CD14-positive monocyte (primary cell): ENCODE results near the gene CSMD2. TPM values are rescaled to one million over a fixed set of nuclear protein-coding genes. Genes with fewer than 3 reads are reported as not detected.

Experiments
- DNase-seq, 3 donors: peaks; one replicate each; pipeline ENCODE4 v3.0.0-alpha.2; 2011 to 2022
- H2AFZ ChIP-seq: 2 replicates; pipeline ENCODE4 v1.6.0; 2012; ENCODE audit warnings: mild to moderate bottlenecking, low read depth, low read length, inconsistent platforms; ENCODE audit not compliant: insufficient read depth, poor library complexity, severe bottlenecking
- H3K27ac ChIP-seq, 2 donors: 1 replicate in 1 of 2; 2 replicates in 1 of 2; pipeline ENCODE4 v1.5.1; 2012 to 2013; ENCODE audit warnings: low read length in 2 of 2, control low read depth in 1 of 2, inconsistent platforms in 1 of 2, low read depth in 1 of 2, mild to moderate bottlenecking in 1 of 2
- H3K27me3 ChIP-seq, 2 donors: one replicate each; pipeline versions ENCODE4 v1.6.0 to v1.6.1; 2011 to 2013; ENCODE audit warnings: low read length in 2 of 2; ENCODE audit not compliant: control insufficient read depth in 2 of 2, insufficient read depth in 2 of 2
- H3K36me3 ChIP-seq, 2 donors: replicated peaks in 1 of 2; 1 replicate in 1 of 2; 2 replicates in 1 of 2; pipeline versions ENCODE4 v1.5.1 to v1.6.1; 2012 to 2013; ENCODE audit warnings: low read length in 2 of 2, control low read depth in 1 of 2, inconsistent platforms in 1 of 2, mild to moderate bottlenecking in 1 of 2; ENCODE audit not compliant: insufficient read depth in 2 of 2, control insufficient read depth in 1 of 2
- H3K4me1 ChIP-seq, 2 donors: 1 replicate in 1 of 2; 2 replicates in 1 of 2; pipeline versions ENCODE4 v1.5.1 to v1.6.1; 2012 to 2013; ENCODE audit warnings: low read length in 2 of 2, control low read depth in 1 of 2, inconsistent platforms in 1 of 2, mild to moderate bottlenecking in 1 of 2, moderate library complexity in 1 of 2; ENCODE audit not compliant: insufficient read depth in 2 of 2, control insufficient read depth in 1 of 2
- H3K4me2 ChIP-seq: replicated peaks from 2 replicates; pipeline ENCODE3; 2012; ENCODE audit warnings: low read length, moderate library complexity, mild to moderate bottlenecking; ENCODE audit not compliant: poor library complexity, severe bottlenecking; ENCODE audit errors: extremely low read depth
- H3K4me3 ChIP-seq, 3 experiments: fragments of 200-600 bp in 1 of 3; sonication (generic) in 1 of 3; replicated peaks in 1 of 3; 1 replicate in 2 of 3; 2 replicates in 1 of 3; pipeline ENCODE4 v1.5.1; 2011 to 2013; ENCODE audit warnings: low read length in 3 of 3, mild to moderate bottlenecking in 3 of 3, control low read depth in 2 of 3, low read depth in 2 of 3, inconsistent platforms in 1 of 3, moderate library complexity in 1 of 3
- H3K79me2 ChIP-seq: 2 replicates; pipeline ENCODE4 v1.6.0; 2012; ENCODE audit warnings: mild to moderate bottlenecking, control low read depth, inconsistent platforms, low read length, moderate library complexity; ENCODE audit not compliant: insufficient read depth
- H3K9ac ChIP-seq: 2 replicates; pipeline ENCODE4 v1.6.0; 2017; ENCODE audit warnings: low read length, mild to moderate bottlenecking; ENCODE audit not compliant: insufficient read depth, poor library complexity, severe bottlenecking
- H3K9me3 ChIP-seq, 2 donors: replicated peaks in 1 of 2; 1 replicate in 1 of 2; 2 replicates in 1 of 2; pipeline versions ENCODE4 v1.5.1 to v1.6.1; 2012 to 2013; ENCODE audit warnings: low read length in 2 of 2, control low read depth in 1 of 2; ENCODE audit not compliant: control insufficient read depth in 1 of 2, insufficient read depth in 1 of 2
- H4K20me1 ChIP-seq: 2 replicates; pipeline ENCODE4 v1.6.0; 2012; ENCODE audit warnings: mild to moderate bottlenecking, low read length, control low read depth, moderate library complexity; ENCODE audit not compliant: insufficient read depth
- H3K27ac Mint-ChIP-seq, 7 donors: one replicate each; pipeline ENCODE4 v1.8.0; 2020; ENCODE audit warnings: mild to moderate bottlenecking in 7 of 7, mixed read lengths in 7 of 7, moderate library complexity in 6 of 7, inconsistent platforms in 2 of 7
- H3K27me3 Mint-ChIP-seq, 3 donors: one replicate each; pipeline ENCODE4 v1.8.0; 2021 to 2022; ENCODE audit warnings: low read depth in 3 of 3, mild to moderate bottlenecking in 3 of 3, mixed read lengths in 3 of 3, moderate library complexity in 3 of 3, inconsistent platforms in 1 of 3
- H3K36me3 Mint-ChIP-seq, 2 donors: one replicate each; pipeline ENCODE4 v1.8.0; 2020; ENCODE audit warnings: mixed read lengths in 2 of 2, inconsistent platforms in 1 of 2, mild to moderate bottlenecking in 1 of 2
- H3K4me1 Mint-ChIP-seq: one replicate; pipeline ENCODE4 v1.8.0; 2020; ENCODE audit warnings: mild to moderate bottlenecking, mixed read lengths
- H3K4me3 Mint-ChIP-seq, 2 donors: one replicate each; pipeline ENCODE4 v1.8.0; 2020; ENCODE audit warnings: mild to moderate bottlenecking in 2 of 2, mixed read lengths in 2 of 2, moderate library complexity in 1 of 2
- H3K9me3 Mint-ChIP-seq, 7 donors: one replicate each; pipeline ENCODE4 v1.8.0; 2020 to 2022; ENCODE audit warnings: mixed read lengths in 7 of 7, mild to moderate bottlenecking in 6 of 7, moderate library complexity in 6 of 7, inconsistent platforms in 2 of 7
- CTCF ChIP-seq: fragments of 200-600 bp; IDR thresholded peaks from one replicate; pipeline ENCODE4 v1.8.0; 2022; ENCODE audit warnings: antibody characterized with exemption, mild to moderate bottlenecking
- WGBS: methylation state at CpG from one replicate; pipeline ENCODE4 v1.1.5; 2013; ENCODE audit warnings: missing lambda C conversion rate; ENCODE audit not compliant: insufficient coverage; 5-methylcytosine and 5-hydroxymethylcytosine counted together
- intact Hi-C, 2 donors: fragments of 100-400 bp; cut with micrococcal nuclease; formaldehyde crosslinking; loops; one replicate each; pipeline versions ENCODE4 v1.15.0 to v1.15.1; 2023
- polyA plus RNA-seq, 3 donors: library from polyadenylated mRNA; depleted of rRNA in 1 of 3; unstranded in 2 of 3; stranded (reverse) in 1 of 3; fragments of 300-500 nt in 2 of 3; fragments of >200 nt in 1 of 3; fragmentation: Illumina TruSeq in 2 of 3; gene quantifications; 1 replicate in 2 of 3; 2 replicates in 1 of 3; pipeline ENCODE4 v1.2.3, GENCODE V29; 2012 to 2021

Gene CSMD2
- polyA plus RNA-seq, 3 donors: 0.04 TPM; not detected in 2

GRCh38 chr1:33872275-33872674 is 292.8 kb downstream of the CSMD2 start:
- no peaks in the 10 kb centered on the region for H3K4me1 ChIP-seq
- no peaks in the 10 kb centered on the region for H3K36me3 ChIP-seq
- no peak for TF ChIP-seq CTCF
- no peaks in the 10 kb centered on the region for H3K79me2 ChIP-seq
- Mint-ChIP-seq H3K27ac (no peak overlapping the region), H3K27me3 (peaks cover 3 to 5% (median 4%) of the 10 kb centered on the region in 3 donors), H3K4me3 (no peak overlapping the region), H3K36me3 (no peaks in the 10 kb centered on the region), H3K9me3 (peaks cover 0 to 16% (median 1%) of the 10 kb centered on the region in 7 donors), H3K4me1 (no peaks in the 10 kb centered on the region)
- H3K27me3 ChIP-seq: no peaks in the 10 kb centered on the region
- H4K20me1 ChIP-seq: no peaks in the 10 kb centered on the region
- no peak overlapping the region for H3K9ac ChIP-seq
- intact Hi-C loops: no loop called here
- H3K27ac ChIP-seq: no peak overlapping the region
- no peak overlapping the region for H2AFZ ChIP-seq
- no peak overlapping the region for H3K4me3 ChIP-seq
- no peak for DNase-seq
- H3K9me3 ChIP-seq: no peaks in the 10 kb centered on the region
- H3K4me2 ChIP-seq: no peak overlapping the region

- Histone ChIP-seq H3K4me1 (no peaks in the 10 kb centered on the region), H3K27me3 (no peaks in the 10 kb centered on the region), H3K36me3 (no peaks in the 10 kb centered on the region), H3K9me3 (no peaks in the 10 kb centered on the region), H3K27ac (no peak overlapping the region), H3K79me2 (no peaks in the 10 kb centered on the region), H2AFZ (no peak overlapping the region), H3K9ac (no peak overlapping the region), H3K4me3 (no peak overlapping the region), H3K4me2 (no peak overlapping the region), H4K20me1 (no peaks in the 10 kb centered on the region)
- Mint-ChIP-seq H3K27ac (no peak overlapping the region), H3K27me3 (peaks cover 2 to 8% (median 4%) of the 10 kb centered on the region in 3 donors), H3K9me3 (peaks cover 0 to 23% (median 3%) of the 10 kb centered on the region in 7 donors), H3K4me1 (no peaks in the 10 kb centered on the region), H3K36me3 (no peaks in the 10 kb centered on the region), H3K4me3 (no peak overlapping the region)
- TF ChIP-seq CTCF: no peak
- no peak for DNase-seq
- no CpG with 5 or more reads among the region's 1 CpG for WGBS
- intact Hi-C loops: no loop called here
Observed at GRCh38 chr1:33867684-33868083, 297.3 kb downstream of the CSMD2 start.
